Gastrocnemius medialis (tissue), 4 donors: ENCODE data around the gene BMP4.

ENCODE experiments used
- POLR2A ChIP-seq, 2 donors: fragments of 450-650 bp; IDR thresholded peaks; one replicate each; pipeline ENCODE4 v1.6.1; 2017; ENCODE audit warnings: antibody characterized with exemption in 2 of 2, mild to moderate bottlenecking in 2 of 2, moderate library complexity in 2 of 2
- TF ChIP-seq, protein P1 (sequence below), 5 experiments: fragments of 450-650 bp in 3 of 5; fragments of 200-600 bp in 2 of 5; sonication (generic) in 2 of 5; IDR thresholded peaks in 4 of 5; conservative IDR thresholded peaks in 1 of 5; 1 replicate in 4 of 5; 2 replicates in 1 of 5; pipeline ENCODE4 v1.5.1; 2016 to 2019; ENCODE audit warnings: antibody characterized with exemption in 5 of 5, mild to moderate bottlenecking in 3 of 5, moderate library complexity in 3 of 5

DNA sequence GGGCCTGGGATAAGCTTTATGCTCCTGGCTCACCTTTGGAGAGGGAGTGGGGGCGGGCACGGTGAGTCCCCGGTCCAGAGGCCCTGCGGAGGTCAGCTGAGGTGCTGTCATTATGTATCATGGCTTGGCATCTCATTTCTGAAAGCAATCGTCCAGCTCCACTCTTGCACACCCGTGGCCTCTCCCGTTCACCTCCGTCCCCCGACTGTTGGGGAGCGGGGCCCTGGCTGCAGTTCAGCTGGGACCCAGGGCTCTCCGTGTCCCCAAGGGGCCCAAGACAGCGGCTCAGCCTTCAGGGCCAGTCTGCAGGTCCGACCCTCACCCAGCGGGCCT is 10.6 kb downstream of the BMP4 start:
- TF ChIP-seq, protein P1, sequence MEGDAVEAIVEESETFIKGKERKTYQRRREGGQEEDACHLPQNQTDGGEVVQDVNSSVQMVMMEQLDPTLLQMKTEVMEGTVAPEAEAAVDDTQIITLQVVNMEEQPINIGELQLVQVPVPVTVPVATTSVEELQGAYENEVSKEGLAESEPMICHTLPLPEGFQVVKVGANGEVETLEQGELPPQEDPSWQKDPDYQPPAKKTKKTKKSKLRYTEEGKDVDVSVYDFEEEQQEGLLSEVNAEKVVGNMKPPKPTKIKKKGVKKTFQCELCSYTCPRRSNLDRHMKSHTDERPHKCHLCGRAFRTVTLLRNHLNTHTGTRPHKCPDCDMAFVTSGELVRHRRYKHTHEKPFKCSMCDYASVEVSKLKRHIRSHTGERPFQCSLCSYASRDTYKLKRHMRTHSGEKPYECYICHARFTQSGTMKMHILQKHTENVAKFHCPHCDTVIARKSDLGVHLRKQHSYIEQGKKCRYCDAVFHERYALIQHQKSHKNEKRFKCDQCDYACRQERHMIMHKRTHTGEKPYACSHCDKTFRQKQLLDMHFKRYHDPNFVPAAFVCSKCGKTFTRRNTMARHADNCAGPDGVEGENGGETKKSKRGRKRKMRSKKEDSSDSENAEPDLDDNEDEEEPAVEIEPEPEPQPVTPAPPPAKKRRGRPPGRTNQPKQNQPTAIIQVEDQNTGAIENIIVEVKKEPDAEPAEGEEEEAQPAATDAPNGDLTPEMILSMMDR (IDR thresholded peaks at IDR 0.05 in 4 of 5, conservative IDR thresholded peaks at IDR 0.05 in 1 of 5) = no peak
- no peak for TF ChIP-seq POLR2A (IDR thresholded peaks at IDR 0.05)
